Smooth muscle cell (in vitro differentiated cells): Measurements from ENCODE around the gene KRT6A. TPM values are rescaled to one million over a fixed set of nuclear protein-coding genes. Genes with fewer than 3 reads are reported as not detected.

Source experiments
- DNase-seq: peaks from one replicate; lab custom pipeline; 2025; ENCODE audit not compliant: unreplicated experiment; lab: John Stamatoyannopoulos, UW
- H2AFZ ChIP-seq: fragments of 200-600 bp; sonication (generic); 2 replicates; pipeline ENCODE4 v1.6.0; 2016; ENCODE audit warnings: antibody characterized with exemption, low read depth, mild to moderate bottlenecking
- H3F3A ChIP-seq: fragments of 200-600 bp; sonication (generic); 2 replicates; pipeline ENCODE4 v1.6.0; 2017; ENCODE audit warnings: antibody characterized with exemption, low read depth
- H3K27ac ChIP-seq: fragments of 200-600 bp; sonication (generic); 2 replicates; pipeline ENCODE4 v1.5.1; 2016; ENCODE audit warnings: low read depth, mild to moderate bottlenecking
- H3K27me3 ChIP-seq: fragments of 200-600 bp; sonication (generic); 2 replicates; pipeline ENCODE4 v1.6.1; 2016; ENCODE audit warnings: low read depth, mild to moderate bottlenecking
- H3K36me3 ChIP-seq: fragments of 200-600 bp; sonication (generic); 2 replicates; pipeline ENCODE4 v1.5.1; 2016; ENCODE audit warnings: low read depth
- H3K4me1 ChIP-seq: fragments of 200-600 bp; sonication (generic); 2 replicates; pipeline ENCODE4 v1.5.1; 2016; ENCODE audit warnings: low read depth
- H3K4me2 ChIP-seq: fragments of 200-600 bp; sonication (generic); 2 replicates; pipeline ENCODE4 v1.6.0; 2016; ENCODE audit warnings: mild to moderate bottlenecking
- H3K4me3 ChIP-seq: fragments of 200-600 bp; sonication (generic); 2 replicates; pipeline ENCODE4 v1.5.1; 2016; ENCODE audit warnings: mild to moderate bottlenecking
- H3K79me2 ChIP-seq: fragments of 200-600 bp; sonication (generic); 2 replicates; pipeline ENCODE4 v1.6.0; 2016; ENCODE audit warnings: low read depth, mild to moderate bottlenecking
- H3K9ac ChIP-seq: fragments of 200-600 bp; sonication (generic); 2 replicates; pipeline ENCODE4 v1.6.0; 2016; ENCODE audit warnings: low read depth
- H3K9me3 ChIP-seq: fragments of 200-600 bp; sonication (generic); replicated peaks from 2 replicates; pipeline ENCODE4 v1.5.1; 2016; ENCODE audit warnings: low read depth
- H4K20me1 ChIP-seq: fragments of 200-600 bp; sonication (generic); 2 replicates; pipeline ENCODE4 v1.6.0; 2016; ENCODE audit warnings: low read depth
- CTCF ChIP-seq: fragments of 200-600 bp; sonication (generic); IDR thresholded peaks from 2 replicates; pipeline ENCODE4 v1.5.1; 2017; ENCODE audit warnings: borderline replicate concordance, mild to moderate bottlenecking, antibody characterized with exemption; ENCODE audit not compliant: insufficient read depth, poor library complexity, severe bottlenecking
- WGBS: methylation state at CpG from one replicate; pipeline ENCODE4 v1.1.7; 2016; ENCODE audit warnings: low lambda C conversion rate; 5-methylcytosine and 5-hydroxymethylcytosine counted together
- polyA plus RNA-seq: library from polyadenylated mRNA; unstranded; fragments of >200 nt; fragmentation: Nextera tagmentation; extraction: Ambion mirVana; gene quantifications from 2 replicates; pipeline ENCODE4 v1.2.1, GENCODE V29; 2016
- total RNA-seq: library from RNA; depleted of rRNA; stranded (reverse); fragments of >200 nt; gene quantifications from 2 replicates; pipeline ENCODE4 v1.2.3, GENCODE V29; 2014

The KRT6A gene
- total and polyA plus RNA-seq, 2 experiments from 2014 or later, result 460 to 1,128 TPM

GRCh38 chr12:52487211-52487610 lies 5.8 kb downstream of the KRT6A start:
- H3K27ac ChIP-seq, result no peak overlapping the region
- H3K9me3 ChIP-seq, result no peaks in the 10 kb centered on the region
- H3F3A ChIP-seq, result no peaks in the 10 kb centered on the region
- H3K4me3 ChIP-seq, result no peak overlapping the region
- no peak overlapping the region for H3K4me2 ChIP-seq
- 84% methylated on average over 1 of the region's 1 CpG for WGBS
- no peak for DNase-seq
- no peak overlapping the region for H2AFZ ChIP-seq
- no peaks in the 10 kb centered on the region for H3K79me2 ChIP-seq
- no peak for TF ChIP-seq CTCF
- H4K20me1 ChIP-seq, result no peaks in the 10 kb centered on the region
- no peak overlapping the region for H3K9ac ChIP-seq
- H3K4me1 ChIP-seq, result no peaks in the 10 kb centered on the region
- no peaks in the 10 kb centered on the region for H3K36me3 ChIP-seq
- H3K27me3 ChIP-seq, result peaks cover 21% of the 10 kb centered on the region

GRCh38 chr12:52486166-52487105 lies 6.6 kb downstream of the KRT6A start:
- no peaks in the 10 kb centered on the region for H4K20me1 ChIP-seq
- no peak overlapping the region for H3K4me3 ChIP-seq
- no peak for TF ChIP-seq CTCF
- no peaks in the 10 kb centered on the region for H3K4me1 ChIP-seq
- H3K4me2 ChIP-seq, result no peak overlapping the region
- H2AFZ ChIP-seq, result no peak overlapping the region
- no peaks in the 10 kb centered on the region for H3K9me3 ChIP-seq
- H3K27me3 ChIP-seq, result peaks cover 14% of the 10 kb centered on the region
- DNase-seq, result no peak
- H3K36me3 ChIP-seq, result no peaks in the 10 kb centered on the region
- H3K79me2 ChIP-seq, result no peaks in the 10 kb centered on the region
- H3K27ac ChIP-seq, result no peak overlapping the region
- no peak overlapping the region for H3K9ac ChIP-seq
- 87% methylated on average over 5 of the region's 5 CpGs for WGBS
- H3F3A ChIP-seq, result no peaks in the 10 kb centered on the region

GRCh38 chr12:52480073-52480472 lies 13.0 kb downstream of the KRT6A start:
- H2AFZ ChIP-seq, result no peak overlapping the region
- no peaks in the 10 kb centered on the region for H3K36me3 ChIP-seq
- no peaks in the 10 kb centered on the region for H3K79me2 ChIP-seq
- no peaks in the 10 kb centered on the region for H3F3A ChIP-seq
- WGBS, result 57% methylated on average over 3 of the region's 3 CpGs
- no peaks in the 10 kb centered on the region for H3K9me3 ChIP-seq
- no peak overlapping the region for H3K27ac ChIP-seq
- H3K4me2 ChIP-seq, result no peak overlapping the region
- peaks cover 5% of the 10 kb centered on the region for H3K27me3 ChIP-seq
- no peaks in the 10 kb centered on the region for H3K4me1 ChIP-seq
- no peak for TF ChIP-seq CTCF
- no peaks in the 10 kb centered on the region for H4K20me1 ChIP-seq
- DNase-seq, result no peak
- no peak overlapping the region for H3K4me3 ChIP-seq
- H3K9ac ChIP-seq, result no peak overlapping the region
